HCT116 (cell line): ENCODE data around the gene IGSF10. TPM values are rescaled to one million over a fixed set of nuclear protein-coding genes. Genes with fewer than 3 reads are reported as not detected.

Experiments
- ATAC-seq: fragments of 200-7000 bp; cut with Tn5 transposase; 2 replicates; pipeline ENCODE4 v1.9.1; 2020; ENCODE audit warnings: mild to moderate bottlenecking, moderate library complexity
- BruUV-seq: library from RNA; stranded (reverse); fragments of 400-500 nt; replicated peaks from 2 replicates; lab custom pipeline; 2021; lab: Mats Ljungman, UMichigan
- CTCF ChIA-PET: fragments of 300-600 bp; sonication (Branson Sonifier 250); formaldehyde crosslinking; loops from one replicate; lab custom pipeline; 2021; ENCODE audit warnings: antibody characterized with exemption; lab: Charles Lee
- POLR2A ChIA-PET: fragments of 300-600, 350-600 bp; sonication (Branson Sonifier 250); formaldehyde crosslinking; loops from one replicate; lab custom pipeline; 2021; ENCODE audit warnings: antibody characterized with exemption; lab: Charles Lee
- RAD21 ChIA-PET, 2 experiments: fragments of 300-600 bp; sonication (Branson Sonifier 250); formaldehyde crosslinking; loops; one replicate each; lab custom pipeline; 2023; ENCODE audit warnings: low total read pairs in 2 of 2; ENCODE audit not compliant: uncharacterized antibody in 2 of 2, unreplicated experiment in 2 of 2, low non-redundant PET in 1 of 2; lab: Charles Lee
- DNase-seq: peaks from one replicate; pipeline ENCODE4 v3.0.0-alpha.2; 2010; ENCODE audit warnings: low read depth, low spot score
- H2AFZ ChIP-seq: fragments of 200-600 bp; shearing (Covaris generic), sonication (generic); 2 replicates; pipeline ENCODE4 v1.6.1; 2017; ENCODE audit warnings: low read depth, mixed run types, mixed read lengths, antibody characterized with exemption, low read length; ENCODE audit not compliant: poor library complexity, severe bottlenecking
- H3K27ac ChIP-seq: 2 replicates; pipeline ENCODE4 v1.5.1; 2012; ENCODE audit warnings: low read depth, low read length
- H3K27me3 ChIP-seq: fragments of 200-600 bp; sonication (generic); 2 replicates; pipeline ENCODE4 v1.6.1; 2016; ENCODE audit warnings: mixed run types, low read length, mixed read lengths; ENCODE audit not compliant: insufficient read depth
- H3K36me3 ChIP-seq, 2 experiments: fragments of 200-500 bp in 1 of 2; fragments of 200-600 bp in 1 of 2; sonication (Bioruptor generic) in 1 of 2; sonication (generic) in 1 of 2; 2 replicates each; pipeline versions ENCODE4 v1.5.1 to v1.6.1; 2014 to 2016; ENCODE audit warnings: low read length in 2 of 2, inconsistent platforms in 1 of 2, mixed read lengths in 1 of 2, mixed run types in 1 of 2; ENCODE audit not compliant: insufficient read depth in 2 of 2, control insufficient read depth in 1 of 2
- H3K4me1 ChIP-seq, 2 experiments: fragments of 200-600 bp in 1 of 2; sonication (generic) in 1 of 2; 2 replicates each; pipeline versions ENCODE4 v1.5.1 to v1.6.1; 2012 to 2017; ENCODE audit warnings: low read length in 2 of 2, inconsistent platforms in 1 of 2, mild to moderate bottlenecking in 1 of 2, mixed read lengths in 1 of 2, mixed run types in 1 of 2, moderate library complexity in 1 of 2; ENCODE audit not compliant: insufficient read depth in 2 of 2, control insufficient read depth in 1 of 2
- H3K4me2 ChIP-seq: fragments of 200-600 bp; sonication (generic); 2 replicates; pipeline ENCODE4 v1.6.1; 2017; ENCODE audit warnings: mixed run types, low read length, mixed read lengths
- H3K4me3 ChIP-seq, 2 experiments: fragments of 200-600 bp in 1 of 2; sonication (generic) in 1 of 2; replicated peaks in 1 of 2; 2 replicates each; pipeline ENCODE4 v1.5.1; 2011 to 2016; ENCODE audit warnings: low read length in 2 of 2, control low read depth in 1 of 2, low read depth in 1 of 2, mild to moderate bottlenecking in 1 of 2, mixed read lengths in 1 of 2, mixed run types in 1 of 2
- H3K79me2 ChIP-seq: fragments of 200-600 bp; sonication (generic); 2 replicates; pipeline ENCODE4 v1.6.1; 2017; ENCODE audit warnings: mild to moderate bottlenecking, mixed run types, low read length, moderate library complexity, mixed read lengths; ENCODE audit not compliant: insufficient read depth
- H3K9ac ChIP-seq: fragments of 200-600 bp; sonication (generic); 2 replicates; pipeline ENCODE4 v1.6.1; 2016; ENCODE audit warnings: low read length, mixed read lengths
- H3K9me2 ChIP-seq: fragments of 200-600 bp; sonication (generic), shearing (Covaris generic); 2 replicates; pipeline ENCODE4 v1.6.1; 2017; ENCODE audit warnings: mixed run types, mild to moderate bottlenecking, moderate library complexity; ENCODE audit not compliant: insufficient read depth
- H3K9me3 ChIP-seq, 2 experiments: fragments of 200-500 bp in 1 of 2; fragments of 200-600 bp in 1 of 2; sonication (Bioruptor generic) in 1 of 2; sonication (generic) in 1 of 2; 2 replicates each; pipeline ENCODE4 v1.6.1; 2014 to 2017; ENCODE audit warnings: low read length in 2 of 2, mixed read lengths in 2 of 2, inconsistent platforms in 1 of 2, low read depth in 1 of 2, mild to moderate bottlenecking in 1 of 2, mixed run types in 1 of 2, moderate library complexity in 1 of 2; ENCODE audit not compliant: control insufficient read depth in 1 of 2, insufficient read depth in 1 of 2
- H4K20me1 ChIP-seq: fragments of 200-600 bp; sonication (generic), shearing (Covaris generic); 2 replicates; pipeline ENCODE4 v1.6.1; 2017; ENCODE audit warnings: mixed run types, mild to moderate bottlenecking, moderate library complexity; ENCODE audit not compliant: insufficient read depth
- CBX3 ChIP-seq: IDR thresholded peaks from 2 replicates; pipeline ENCODE4 v1.6.1; 2012; ENCODE audit warnings: low read depth
- CEBPB ChIP-seq: IDR thresholded peaks from 2 replicates; pipeline ENCODE4 v1.6.1; 2012; ENCODE audit warnings: low read depth
- EGR1 ChIP-seq: IDR thresholded peaks from 2 replicates; pipeline ENCODE4 v1.6.1; 2012; ENCODE audit warnings: low read depth
- ELF1 ChIP-seq: IDR thresholded peaks from 2 replicates; pipeline ENCODE4 v1.6.1; 2012; ENCODE audit warnings: low read depth, borderline replicate concordance
- EZH2 ChIP-seq: fragments of 200-600 bp; sonication (generic); IDR thresholded peaks from 2 replicates; pipeline ENCODE4 v1.6.1; 2017; ENCODE audit warnings: antibody characterized with exemption, mixed run types
- EZH2phosphoT487 ChIP-seq: fragments of 200-600 bp; IDR thresholded peaks from 2 replicates; pipeline ENCODE4 v1.6.1; 2018; ENCODE audit warnings: antibody characterized with exemption, borderline replicate concordance
- JUND ChIP-seq: IDR thresholded peaks from 2 replicates; pipeline ENCODE4 v1.6.1; 2012
- POLR2A ChIP-seq: IDR thresholded peaks from 2 replicates; pipeline ENCODE4 v1.7.0; 2011; ENCODE audit warnings: borderline replicate concordance; ENCODE audit not compliant: insufficient read depth, insufficient read length; ENCODE audit errors: extremely low read depth
- RAD21 ChIP-seq: IDR thresholded peaks from 2 replicates; pipeline ENCODE4 v1.6.1; 2012; ENCODE audit warnings: low read depth, mild to moderate bottlenecking
- SIN3A ChIP-seq: IDR thresholded peaks from 2 replicates; pipeline ENCODE4 v1.6.1; 2012; ENCODE audit warnings: low read depth
- SRF ChIP-seq: IDR thresholded peaks from 2 replicates; pipeline ENCODE4 v1.6.1; 2012; ENCODE audit warnings: low read depth
- TCF7L2 ChIP-seq: IDR thresholded peaks from 2 replicates; pipeline ENCODE4 v1.7.0; 2011; ENCODE audit warnings: borderline replicate concordance, inconsistent platforms; ENCODE audit not compliant: insufficient read depth, insufficient read length; ENCODE audit errors: extremely low read depth
- YY1 ChIP-seq: IDR thresholded peaks from 2 replicates; pipeline ENCODE4 v1.6.1; 2011; ENCODE audit warnings: low read length, low read depth, moderate library complexity, mild to moderate bottlenecking; ENCODE audit not compliant: insufficient replicate concordance; ENCODE audit errors: extremely low read depth
- ZFX ChIP-seq: fragments of 450-650 bp; IDR thresholded peaks from 2 replicates; pipeline ENCODE4 v1.6.1; 2017
- ZNF274 ChIP-seq: fragments of 200-500 bp; sonication (Bioruptor generic); IDR thresholded peaks from 2 replicates; pipeline ENCODE4 v1.6.1; 2014; ENCODE audit warnings: mild to moderate bottlenecking, low read depth, low read length, inconsistent platforms
- intact Hi-C: fragments of 100-400 bp; cut with micrococcal nuclease; formaldehyde crosslinking; loops from 2 replicates; pipeline ENCODE4 v1.10.0; 2022
- total RNA-seq: library from RNA; stranded (reverse); gene quantifications from one replicate; pipeline ENCODE4 v1.2.1, GENCODE V29; 2021; ENCODE audit not compliant: unreplicated experiment
- TF ChIP-seq, protein P1 (sequence below): IDR thresholded peaks from 2 replicates; pipeline ENCODE4 v1.6.1; 2011; ENCODE audit warnings: mild to moderate bottlenecking, low read length, moderate library complexity; ENCODE audit not compliant: insufficient replicate concordance; ENCODE audit errors: extremely low read depth
- TF ChIP-seq, protein P2 (sequence below): IDR thresholded peaks from 2 replicates; pipeline ENCODE4 v1.6.1; 2012; ENCODE audit warnings: low read depth
- TF ChIP-seq, protein P3 (sequence below): IDR thresholded peaks from 2 replicates; pipeline ENCODE4 v1.6.1; 2012
- TF ChIP-seq, protein P4 (sequence below), 3 experiments: fragments of 200-600 bp in 1 of 3; sonication (generic) in 1 of 3; IDR thresholded peaks in 2 of 3; conservative IDR thresholded peaks in 1 of 3; 2 replicates each; pipeline ENCODE4 v1.5.1; 2012 to 2017; ENCODE audit warnings: low read depth in 2 of 3, low read length in 2 of 3, antibody characterized with exemption in 1 of 3, borderline replicate concordance in 1 of 3, control low read depth in 1 of 3, mild to moderate bottlenecking in 1 of 3, mixed read lengths in 1 of 3, mixed run types in 1 of 3, moderate library complexity in 1 of 3; ENCODE audit not compliant: insufficient read depth in 1 of 3

Gene IGSF10
- total RNA-seq, 1 experiment from 2014 or later: 0.02 TPM

DNA sequence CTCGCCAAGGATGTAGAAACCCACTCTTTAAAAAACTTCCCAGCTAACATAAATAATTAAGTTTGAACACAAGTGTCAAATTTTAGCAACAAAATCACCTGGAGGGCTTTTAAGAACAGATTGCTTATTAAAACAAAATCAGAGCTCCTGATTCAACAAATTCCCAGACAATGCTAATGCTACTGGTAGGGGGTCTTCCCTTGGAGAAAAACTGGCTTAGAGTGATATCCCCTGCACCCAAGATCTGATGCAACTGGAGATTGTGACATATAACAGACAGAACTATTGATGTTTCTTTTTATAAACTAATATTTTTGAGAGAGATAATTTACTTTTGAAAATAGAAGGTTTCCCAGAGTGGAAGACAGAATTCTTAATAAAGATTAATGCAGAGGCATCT is 19.9 kb downstream of the IGSF10 start (continued):
- TF ChIP-seq, protein P1, sequence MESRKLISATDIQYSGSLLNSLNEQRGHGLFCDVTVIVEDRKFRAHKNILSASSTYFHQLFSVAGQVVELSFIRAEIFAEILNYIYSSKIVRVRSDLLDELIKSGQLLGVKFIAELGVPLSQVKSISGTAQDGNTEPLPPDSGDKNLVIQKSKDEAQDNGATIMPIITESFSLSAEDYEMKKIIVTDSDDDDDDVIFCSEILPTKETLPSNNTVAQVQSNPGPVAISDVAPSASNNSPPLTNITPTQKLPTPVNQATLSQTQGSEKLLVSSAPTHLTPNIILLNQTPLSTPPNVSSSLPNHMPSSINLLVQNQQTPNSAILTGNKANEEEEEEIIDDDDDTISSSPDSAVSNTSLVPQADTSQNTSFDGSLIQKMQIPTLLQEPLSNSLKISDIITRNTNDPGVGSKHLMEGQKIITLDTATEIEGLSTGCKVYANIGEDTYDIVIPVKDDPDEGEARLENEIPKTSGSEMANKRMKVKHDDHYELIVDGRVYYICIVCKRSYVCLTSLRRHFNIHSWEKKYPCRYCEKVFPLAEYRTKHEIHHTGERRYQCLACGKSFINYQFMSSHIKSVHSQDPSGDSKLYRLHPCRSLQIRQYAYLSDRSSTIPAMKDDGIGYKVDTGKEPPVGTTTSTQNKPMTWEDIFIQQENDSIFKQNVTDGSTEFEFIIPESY: no peak
- TF ChIP-seq RAD21 (no peak), EZH2 (no peak), ZNF274 (no peak), JUND (no peak), SRF (no peak), EGR1 (no peak), TCF7L2 (no peak), CBX3 (no peak)

DNA sequence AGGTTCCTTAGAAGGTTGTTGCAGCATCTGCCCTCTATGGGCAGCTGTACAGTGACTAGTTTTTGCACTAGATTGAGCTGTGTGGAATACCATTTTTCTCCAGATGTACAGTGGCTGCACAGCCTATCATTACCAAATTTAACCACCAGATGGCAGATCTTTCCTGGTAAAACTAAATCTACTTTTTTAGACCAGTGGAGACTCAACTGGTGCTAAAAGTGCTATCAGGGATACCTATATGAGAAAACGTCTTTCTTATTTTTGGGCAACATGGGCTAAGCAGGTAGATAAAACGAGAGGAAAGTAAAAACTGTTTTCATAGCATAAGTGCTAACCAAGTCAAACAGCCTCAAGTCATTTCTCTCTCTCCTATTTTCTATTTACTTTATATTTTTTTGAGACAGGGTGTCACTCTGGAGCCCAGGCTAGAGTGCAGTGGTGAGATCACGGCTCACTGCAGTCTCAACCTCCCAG is 21.2 kb downstream of the IGSF10 start:
- Histone ChIP-seq H4K20me1 (no peaks in the 10 kb centered on the region), H3K36me3 (no peaks in the 10 kb centered on the region), H3K4me1 (no peaks in the 10 kb centered on the region), H2AFZ (no peak overlapping the region), H3K27me3 (no peaks in the 10 kb centered on the region), H3K9ac (no peak overlapping the region), H3K79me2 (no peaks in the 10 kb centered on the region), H3K9me2 (no peaks in the 10 kb centered on the region), H3K9me3 (no peaks in the 10 kb centered on the region), H3K4me2 (no peak overlapping the region), H3K27ac (no peak overlapping the region), H3K4me3 (no peak overlapping the region)
- intact Hi-C loops: loop anchor here (1.0 to 5.0 kb wide), 4 partner anchors 147 to 479 kb away; no protein-coding TSS in a partner anchor
- POLR2A ChIA-PET: interaction anchor here (1.8 kb wide), 1 partner anchor 399 kb away, joined by 9 read pairs; no protein-coding TSS in a partner anchor
- BruUV-seq: no TSS peak
- peak; percentile 94 for ATAC-seq
- DNase-seq: peak; percentile 53
- CTCF ChIA-PET: interaction anchor here (0.5 to 5.5 kb wide), 14 partner anchors 8 to 1133 kb away, joined by 3 to 106 read pairs (median 4); no protein-coding TSS in a partner anchor
- RAD21 ChIA-PET: interaction anchor here (2.1 to 2.4 kb wide), 2 partner anchors 399 kb away, joined by 7 to 9 read pairs; no protein-coding TSS in a partner anchor
- TF ChIP-seq, protein P2, sequence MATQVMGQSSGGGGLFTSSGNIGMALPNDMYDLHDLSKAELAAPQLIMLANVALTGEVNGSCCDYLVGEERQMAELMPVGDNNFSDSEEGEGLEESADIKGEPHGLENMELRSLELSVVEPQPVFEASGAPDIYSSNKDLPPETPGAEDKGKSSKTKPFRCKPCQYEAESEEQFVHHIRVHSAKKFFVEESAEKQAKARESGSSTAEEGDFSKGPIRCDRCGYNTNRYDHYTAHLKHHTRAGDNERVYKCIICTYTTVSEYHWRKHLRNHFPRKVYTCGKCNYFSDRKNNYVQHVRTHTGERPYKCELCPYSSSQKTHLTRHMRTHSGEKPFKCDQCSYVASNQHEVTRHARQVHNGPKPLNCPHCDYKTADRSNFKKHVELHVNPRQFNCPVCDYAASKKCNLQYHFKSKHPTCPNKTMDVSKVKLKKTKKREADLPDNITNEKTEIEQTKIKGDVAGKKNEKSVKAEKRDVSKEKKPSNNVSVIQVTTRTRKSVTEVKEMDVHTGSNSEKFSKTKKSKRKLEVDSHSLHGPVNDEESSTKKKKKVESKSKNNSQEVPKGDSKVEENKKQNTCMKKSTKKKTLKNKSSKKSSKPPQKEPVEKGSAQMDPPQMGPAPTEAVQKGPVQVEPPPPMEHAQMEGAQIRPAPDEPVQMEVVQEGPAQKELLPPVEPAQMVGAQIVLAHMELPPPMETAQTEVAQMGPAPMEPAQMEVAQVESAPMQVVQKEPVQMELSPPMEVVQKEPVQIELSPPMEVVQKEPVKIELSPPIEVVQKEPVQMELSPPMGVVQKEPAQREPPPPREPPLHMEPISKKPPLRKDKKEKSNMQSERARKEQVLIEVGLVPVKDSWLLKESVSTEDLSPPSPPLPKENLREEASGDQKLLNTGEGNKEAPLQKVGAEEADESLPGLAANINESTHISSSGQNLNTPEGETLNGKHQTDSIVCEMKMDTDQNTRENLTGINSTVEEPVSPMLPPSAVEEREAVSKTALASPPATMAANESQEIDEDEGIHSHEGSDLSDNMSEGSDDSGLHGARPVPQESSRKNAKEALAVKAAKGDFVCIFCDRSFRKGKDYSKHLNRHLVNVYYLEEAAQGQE: no peak
- TF ChIP-seq ELF1 (no peak), CEBPB (no peak), EGR1 (no peak), ZFX (no peak), RAD21 (peak; percentile 88), EZH2phosphoT487 (no peak), EZH2 (no peak), SIN3A (no peak), POLR2A (no peak), YY1 (no peak)
- TF ChIP-seq, protein P3, sequence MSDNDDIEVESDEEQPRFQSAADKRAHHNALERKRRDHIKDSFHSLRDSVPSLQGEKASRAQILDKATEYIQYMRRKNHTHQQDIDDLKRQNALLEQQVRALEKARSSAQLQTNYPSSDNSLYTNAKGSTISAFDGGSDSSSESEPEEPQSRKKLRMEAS: no peak
- TF ChIP-seq, protein P4, sequence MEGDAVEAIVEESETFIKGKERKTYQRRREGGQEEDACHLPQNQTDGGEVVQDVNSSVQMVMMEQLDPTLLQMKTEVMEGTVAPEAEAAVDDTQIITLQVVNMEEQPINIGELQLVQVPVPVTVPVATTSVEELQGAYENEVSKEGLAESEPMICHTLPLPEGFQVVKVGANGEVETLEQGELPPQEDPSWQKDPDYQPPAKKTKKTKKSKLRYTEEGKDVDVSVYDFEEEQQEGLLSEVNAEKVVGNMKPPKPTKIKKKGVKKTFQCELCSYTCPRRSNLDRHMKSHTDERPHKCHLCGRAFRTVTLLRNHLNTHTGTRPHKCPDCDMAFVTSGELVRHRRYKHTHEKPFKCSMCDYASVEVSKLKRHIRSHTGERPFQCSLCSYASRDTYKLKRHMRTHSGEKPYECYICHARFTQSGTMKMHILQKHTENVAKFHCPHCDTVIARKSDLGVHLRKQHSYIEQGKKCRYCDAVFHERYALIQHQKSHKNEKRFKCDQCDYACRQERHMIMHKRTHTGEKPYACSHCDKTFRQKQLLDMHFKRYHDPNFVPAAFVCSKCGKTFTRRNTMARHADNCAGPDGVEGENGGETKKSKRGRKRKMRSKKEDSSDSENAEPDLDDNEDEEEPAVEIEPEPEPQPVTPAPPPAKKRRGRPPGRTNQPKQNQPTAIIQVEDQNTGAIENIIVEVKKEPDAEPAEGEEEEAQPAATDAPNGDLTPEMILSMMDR (IDR thresholded peaks at IDR 0.05 in 2 of 3, conservative IDR thresholded peaks at IDR 0.05 in 1 of 3; ENCODE audit: borderline replicate concordance in 1 of 3, insufficient read depth in 1 of 3, low read depth in 2 of 3, low read length in 2 of 3): peak; percentile 77 to 90 (median 88)
